Ovary (tissue), 9 donors: ENCODE data around the gene GLYATL3. TPM values are rescaled to one million over a fixed set of nuclear protein-coding genes. Genes with fewer than 3 reads are reported as not detected.

ENCODE experiments used
- DNase-seq, 5 donors: peaks; one replicate each; pipeline ENCODE4 v3.0.0-alpha.2; 2019 to 2020
- H3K27ac ChIP-seq, 2 donors: fragments of 200-600 bp; one replicate each; pipeline versions ENCODE4 v1.5.1 to v1.8.0; 2019 to 2022
- H3K27me3 ChIP-seq: fragments of 200-600 bp; one replicate; pipeline ENCODE4 v1.8.0; 2022
- H3K36me3 ChIP-seq: fragments of 200-600 bp; sonication (generic); one replicate; pipeline ENCODE4 v1.5.1; 2019
- H3K4me1 ChIP-seq: one replicate; pipeline ENCODE4 v1.8.1; 2013; ENCODE audit warnings: mild to moderate bottlenecking, moderate library complexity; ENCODE audit not compliant: insufficient read depth
- H3K4me3 ChIP-seq: fragments of 200-600 bp; sonication (generic); one replicate; pipeline ENCODE4 v1.5.1; 2017
- H3K9me3 ChIP-seq, 2 donors: fragments of 200-600 bp in 1 of 2; sonication (generic) in 1 of 2; one replicate each; pipeline versions ENCODE4 v1.5.1 to v1.8.1; 2013 to 2019; ENCODE audit warnings: mild to moderate bottlenecking in 1 of 2, moderate library complexity in 1 of 2
- CTCF ChIP-seq, 3 donors: fragments of 450-650 bp in 2 of 3; fragments of 200-600 bp in 1 of 3; IDR thresholded peaks; one replicate each; pipeline versions ENCODE4 v1.5.1 to v1.8.0; 2016 to 2022; ENCODE audit warnings: antibody characterized with exemption in 3 of 3, mild to moderate bottlenecking in 1 of 3
- EP300 ChIP-seq: sonication (generic); formaldehyde crosslinking; IDR thresholded peaks from one replicate; pipeline ENCODE4 v1.6.1; 2017; ENCODE audit warnings: antibody characterized with exemption
- POLR2A ChIP-seq: fragments of 450-650 bp; IDR thresholded peaks from one replicate; pipeline ENCODE4 v1.6.1; 2017; ENCODE audit warnings: antibody characterized with exemption, mild to moderate bottlenecking, moderate library complexity
- WGBS, 3 donors: extraction: QIAGEN DNeasy Blood & Tissue Kit in 1 of 3; methylation state at CpG; one replicate each; pipeline versions ENCODE4 v1.1.5 to v1.1.7; 2013 to 2017; 5-methylcytosine and 5-hydroxymethylcytosine counted together
- intact Hi-C, 4 donors: fragments of 100-400 bp; cut with DNase I; formaldehyde crosslinking; loops; one replicate each; pipeline versions ENCODE4 v1.11.0 to v1.15.1; 2022 to 2023
- polyA plus RNA-seq, 2 donors: library from polyadenylated mRNA; stranded (reverse); fragments of 200-250 nt in 1 of 2; fragments of 350-450 nt in 1 of 2; fragmentation: Illumina TruSeq in 1 of 2; extraction: RNeasy Lipid Tissue Mini Kit (QIAGEN cat#74804) in 1 of 2; gene quantifications; one replicate each; pipeline ENCODE4 v1.2.3, GENCODE V29; 2013 to 2014
- total RNA-seq, 7 donors: library from RNA; depleted of rRNA in 2 of 7; stranded (reverse); fragments of >200 nt in 2 of 7; fragmentation: NEBNext Ultra II Directional in 3 of 7; extraction: Animal tissue kit (Norgen Biotek cat#: 25700) in 3 of 7; gene quantifications; one replicate each; pipeline versions ENCODE4 v1.1.0 to v1.2.4, GENCODE V29; 2016 to 2023
- donor health status: DM: no; HTN: no; CAD: no; lungs with moderate emphysema.
- donor health status: DM: no; HTN: no; CAD: no.
- donor health status: Bipolar disorder and iron deficiency.
- donor health status: DM: yes; HTN: yes; CAD: no.
- donor health status: DM: no; HTN: no; CAD: no.
- donor health status: DM: yes; HTN: yes; CAD: no.

Gene GLYATL3
- total and polyA plus RNA-seq, 9 donors: not detected

- intact Hi-C loops: no loop called here
- WGBS, 3 donors: 78 to 96% (median 88%) methylated on average over 1 of the region's 1 CpG
- no peak for TF ChIP-seq CTCF (IDR thresholded peaks at IDR 0.05)
- no peak for TF ChIP-seq POLR2A
- no peak for TF ChIP-seq EP300
- no peaks in the 10 kb centered on the region for H3K9me3 ChIP-seq
- no peak overlapping the region for H3K4me3 ChIP-seq
- DNase-seq: no peak
- H3K27me3 ChIP-seq: no peaks in the 10 kb centered on the region
- no peaks in the 10 kb centered on the region for H3K4me1 ChIP-seq
- H3K36me3 ChIP-seq: no peaks in the 10 kb centered on the region
- H3K27ac ChIP-seq: no peak overlapping the region
These were observed 76.9 kb downstream of the GLYATL3 start for GRCh38 chr6:49576618-49577017.

Other genes starting within 250 kb of the GLYATL3 start
- 10 to 100 TPM; 14.8 to 34.3 (median 27.5) TPM for gene MMUT, start 36.7 kb upstream of the GLYATL3 start, total RNA-seq
- 10 to 100 TPM; 21.5 to 28.1 TPM for gene MMUT, start 36.7 kb upstream of the GLYATL3 start, polyA plus RNA-seq
- gene CENPQ, start 36.6 kb upstream of the GLYATL3 start, total RNA-seq: 1 to 10 TPM; 3.2 to 6.5 (median 5.3) TPM
- 1 to 10 TPM; 4.7 to 6.2 TPM for gene CENPQ, start 36.6 kb upstream of the GLYATL3 start, polyA plus RNA-seq
- 1 to 10 TPM in 4 of 7 donors, under 1 TPM in 2, not detected in 1; 0.40 to 5.2 (median 1.2) TPM for gene C6orf141, start 50.7 kb downstream of the GLYATL3 start, total RNA-seq
- 1 to 10 TPM; 2.8 to 5.2 TPM for gene C6orf141, start 50.7 kb downstream of the GLYATL3 start, polyA plus RNA-seq
- gene RHAG, start 136.9 kb downstream of the GLYATL3 start, total RNA-seq: under 1 TPM in 2 of 7 donors, not detected in 5; 0.40 to 0.43 TPM
- gene RHAG, start 136.9 kb downstream of the GLYATL3 start, polyA plus RNA-seq: not detected
- 10 to 100 TPM in 1 of 7 donors, under 1 TPM in 2, not detected in 4; 0.64 to 24.1 (median 0.72) TPM for gene CRISP2, start 213.6 kb downstream of the GLYATL3 start, total RNA-seq
- under 1 TPM in 1 of 2 donors, not detected in 1; 0.06 TPM for gene CRISP2, start 213.6 kb downstream of the GLYATL3 start, polyA plus RNA-seq
- 100 to 1,000 TPM in 1 of 7 donors, 10 to 100 TPM in 4, under 1 TPM in 1, not detected in 1; 0.30 to 541 (median 21.1) TPM for gene CRISP3, start 244.5 kb downstream of the GLYATL3 start, total RNA-seq
- gene CRISP3, start 244.5 kb downstream of the GLYATL3 start, polyA plus RNA-seq: under 1 TPM; 0.10 to 0.90 TPM